GM21526 (cell line): Measurements from ENCODE around the gene IDI2.
"Not testable (repeated sequence)": the region's sequence is repeated elsewhere in the genome, so short reads cannot be mapped to it uniquely, and the experiment has no call there.

ENCODE experiments used
- ATAC-seq: cut with Tn5 transposase; IDR thresholded peaks from one replicate; pipeline ENCODE4 v1.9.1; 2021; ENCODE audit warnings: moderate library complexity; ENCODE audit not compliant: unreplicated experiment, low FRiP score

Gene IDI2

DNA sequence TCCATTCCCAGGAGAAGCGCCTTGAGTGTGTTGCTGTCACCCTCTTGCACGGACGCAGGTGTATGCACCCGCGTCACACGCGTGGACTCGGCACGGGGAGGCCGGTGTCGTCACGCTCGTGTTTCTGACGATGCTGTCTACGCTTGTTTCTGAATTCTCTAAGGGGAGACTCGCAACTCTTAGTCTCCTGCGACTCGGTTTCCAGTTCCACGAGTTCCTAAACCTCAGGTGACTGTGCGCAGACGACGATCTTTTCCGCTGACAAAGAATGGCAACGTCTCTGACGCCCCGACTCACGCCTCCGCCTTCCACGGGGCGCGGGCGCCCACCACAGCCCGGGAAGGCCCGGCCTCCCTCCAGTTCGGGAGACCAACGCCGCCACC, 22.7 kb upstream of the IDI2 start:
- ATAC-seq: no peak

DNA sequence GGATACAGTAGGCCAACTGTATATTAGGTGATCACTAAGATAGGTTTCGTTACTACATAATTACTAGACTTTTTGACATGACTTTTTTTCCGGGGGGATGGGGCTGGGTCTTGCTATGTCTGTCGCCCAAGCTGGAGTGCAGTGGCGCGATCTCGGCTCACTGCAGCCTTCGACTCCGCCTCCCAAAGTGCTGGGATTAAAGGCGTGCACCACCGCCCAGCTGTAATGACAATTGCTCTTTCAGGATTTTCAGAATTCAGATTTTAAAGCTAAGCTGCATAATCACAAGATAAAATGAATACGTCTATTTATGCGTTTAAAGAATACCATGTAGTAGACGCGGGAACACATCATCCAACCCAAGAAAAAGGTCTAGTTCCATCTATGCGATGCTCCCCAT, 22.3 kb upstream of the IDI2 start:
- ATAC-seq: no peak

DNA sequence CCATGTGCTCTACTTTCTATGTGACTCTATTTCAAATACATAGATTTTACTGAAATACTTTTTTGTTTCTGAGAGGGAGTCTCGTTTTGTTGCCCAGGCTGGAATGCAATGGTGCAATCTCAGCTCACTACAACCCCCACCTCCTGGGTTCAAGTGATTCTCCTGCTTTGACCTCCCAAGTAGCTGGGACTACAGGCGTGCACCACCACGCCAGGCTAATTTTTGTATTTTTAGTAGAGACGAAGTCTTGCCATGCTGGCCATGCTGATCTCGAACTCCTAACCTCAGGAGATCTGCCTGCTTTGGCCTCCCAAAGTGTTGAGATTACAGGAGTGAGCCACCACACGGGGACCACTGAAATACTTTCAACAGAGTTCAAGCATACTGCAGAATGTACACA, 19.8 kb upstream of the IDI2 start:
- no peak for ATAC-seq

DNA sequence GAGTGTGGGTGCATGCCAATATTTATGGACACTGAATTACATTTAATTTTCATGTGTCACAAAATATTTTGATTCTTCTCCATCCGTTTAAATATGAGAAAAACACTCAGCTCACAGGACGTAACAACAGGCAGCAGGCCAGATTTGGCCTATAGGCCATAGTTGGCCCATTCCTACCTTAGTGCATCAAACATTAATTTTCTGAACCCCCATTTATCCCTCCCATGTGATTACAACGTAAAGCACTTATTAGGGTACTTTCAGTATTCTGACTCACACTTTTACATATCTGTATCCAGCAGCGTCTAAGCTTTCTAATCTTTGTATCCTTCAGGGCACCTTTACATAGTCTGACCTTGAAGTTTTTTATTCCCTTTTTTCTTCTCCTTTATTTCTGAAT, 19.3 kb upstream of the IDI2 start:
- no peak for ATAC-seq

DNA sequence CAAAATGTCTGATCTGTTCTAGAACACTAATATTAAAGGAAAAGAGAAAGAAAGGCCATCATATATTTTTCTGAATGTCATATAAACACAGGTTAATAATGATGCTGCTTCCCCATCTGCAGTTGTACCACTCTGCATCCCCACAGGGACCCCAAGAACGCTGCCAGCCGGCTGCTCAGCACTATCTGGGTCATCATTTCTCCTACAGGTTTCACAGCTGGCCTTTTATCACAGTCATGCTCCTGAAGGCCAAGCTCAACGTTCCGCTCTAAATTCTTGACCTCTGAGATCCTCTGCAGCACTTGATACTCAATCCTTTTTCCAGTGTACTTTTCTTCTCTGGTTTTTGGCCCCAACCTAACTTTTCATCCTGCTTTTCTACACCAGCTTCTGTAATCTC, 18.5 kb upstream of the IDI2 start:
- ATAC-seq: no peak

DNA sequence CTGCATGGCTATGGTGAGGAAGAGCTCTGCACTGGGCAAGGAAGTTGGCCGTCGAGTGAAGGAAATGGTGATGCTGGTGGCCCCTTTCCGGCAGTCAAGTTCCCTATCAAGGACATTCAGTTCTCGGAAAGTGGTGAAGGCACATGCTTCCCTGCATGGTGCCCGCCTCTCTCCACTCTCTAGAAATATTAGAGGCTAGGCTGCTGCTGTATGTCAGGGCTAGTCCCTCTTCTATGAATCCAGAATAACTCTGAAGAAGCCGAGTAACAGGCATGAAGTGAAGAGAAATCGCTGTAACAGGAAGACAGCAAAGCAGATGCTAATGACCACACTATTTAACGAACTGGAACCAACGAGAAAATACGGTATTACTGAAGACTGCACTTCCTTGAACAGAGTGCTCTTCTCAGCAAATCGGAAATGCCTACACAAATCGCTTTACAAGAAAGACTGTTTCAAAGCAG, 17.9 kb upstream of the IDI2 start:
- peak; percentile 37 for ATAC-seq

DNA sequence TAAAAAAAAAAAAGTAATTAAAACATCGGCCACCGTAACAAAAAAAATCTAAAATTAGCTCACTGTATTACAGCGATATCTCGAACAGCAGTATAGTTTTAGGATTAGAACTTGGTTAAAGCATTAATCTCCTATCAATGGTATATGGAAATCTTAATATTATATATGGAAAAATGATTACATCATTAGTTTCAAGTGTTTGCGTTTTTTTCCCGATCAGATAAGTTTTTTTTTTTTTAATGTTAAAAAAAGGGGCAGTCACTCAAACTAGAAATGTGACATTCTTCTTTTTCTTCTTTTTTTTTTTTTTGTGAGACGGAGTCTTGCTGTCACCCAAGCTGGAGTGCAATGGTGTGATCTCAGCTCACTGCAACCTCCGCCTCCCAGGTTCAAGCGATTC, 15.9 kb upstream of the IDI2 start:
- ATAC-seq: no peak

DNA sequence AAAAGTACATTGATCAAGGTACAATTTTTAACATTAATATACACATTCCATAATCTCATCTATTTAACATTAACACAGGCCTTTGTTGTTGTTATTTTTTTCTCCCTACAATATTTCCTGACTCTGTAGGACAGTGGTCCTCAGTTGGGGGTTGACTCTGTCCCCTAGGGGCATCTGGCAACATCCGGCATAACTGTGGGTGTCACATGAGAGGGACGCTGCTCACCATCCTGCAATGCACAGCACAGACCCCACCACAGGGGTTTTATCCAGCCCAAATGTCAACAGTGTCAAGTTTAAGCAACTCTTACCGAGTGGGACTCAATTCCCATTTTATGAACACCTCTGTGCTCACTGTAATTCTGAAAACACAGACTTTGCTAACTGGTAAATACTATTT, 14.5 kb upstream of the IDI2 start:
- ATAC-seq: no peak

DNA sequence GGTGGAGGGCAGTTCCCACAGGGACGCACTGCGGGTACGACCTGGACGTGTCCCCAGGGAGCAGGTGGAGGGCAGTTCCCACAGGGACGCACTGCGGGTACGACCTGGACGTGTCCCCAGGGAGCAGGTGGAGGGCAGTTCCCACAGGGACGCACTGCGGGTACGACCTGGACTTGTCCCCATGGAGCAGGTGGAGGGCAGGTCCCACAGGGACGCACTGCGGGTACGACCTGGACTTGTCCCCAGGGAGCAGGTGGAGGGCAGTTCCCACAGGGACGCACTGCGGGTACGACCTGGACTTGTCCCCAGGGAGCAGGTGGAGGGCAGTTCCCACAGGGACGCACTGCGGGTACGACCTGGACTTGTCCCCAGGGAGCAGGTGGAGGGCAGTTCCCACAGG, 13.1 kb upstream of the IDI2 start:
- not testable (repeated sequence) for ATAC-seq

DNA sequence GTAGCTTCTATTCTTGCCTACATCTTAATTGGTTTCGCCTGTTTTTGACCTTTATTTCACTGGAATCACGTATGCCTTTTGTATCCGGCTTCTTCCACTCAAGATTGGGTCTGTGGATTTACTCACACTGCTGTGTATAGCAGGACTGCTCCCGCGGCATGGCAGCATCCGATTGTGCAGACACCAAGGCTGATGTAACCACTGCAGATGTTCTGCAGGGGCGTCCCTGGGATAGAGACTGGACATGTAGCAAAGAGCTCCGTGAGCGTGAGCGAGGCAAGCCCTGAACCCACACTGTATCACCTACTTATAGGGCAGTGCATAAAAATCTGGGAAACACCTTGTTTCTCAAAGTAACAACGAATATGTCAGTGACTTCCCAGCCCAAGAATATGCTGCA, 11.4 kb upstream of the IDI2 start:
- ATAC-seq: no peak

DNA sequence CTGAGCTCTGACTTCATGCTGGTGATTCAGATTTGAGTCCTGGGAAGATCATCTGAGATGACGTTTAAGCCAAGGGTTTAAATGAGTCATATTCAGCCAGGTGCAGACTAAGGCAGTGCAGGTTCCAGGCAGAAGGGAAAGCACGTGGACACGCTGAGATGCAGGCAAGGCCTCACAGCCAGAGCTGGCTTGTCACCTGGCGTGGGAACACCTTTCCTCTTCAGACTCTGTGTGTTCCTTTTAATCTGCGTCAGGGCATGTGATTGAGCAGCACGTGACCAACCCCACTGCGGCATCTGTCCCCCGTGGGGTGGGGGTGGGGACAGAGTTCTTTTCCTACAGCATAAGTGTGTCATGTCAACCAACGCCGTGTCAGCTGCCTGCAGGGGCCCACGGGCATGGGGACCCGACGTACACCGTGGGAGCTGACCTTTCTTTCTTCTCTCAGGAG, 10.7 kb upstream of the IDI2 start:
- peak; percentile 69 for ATAC-seq

DNA sequence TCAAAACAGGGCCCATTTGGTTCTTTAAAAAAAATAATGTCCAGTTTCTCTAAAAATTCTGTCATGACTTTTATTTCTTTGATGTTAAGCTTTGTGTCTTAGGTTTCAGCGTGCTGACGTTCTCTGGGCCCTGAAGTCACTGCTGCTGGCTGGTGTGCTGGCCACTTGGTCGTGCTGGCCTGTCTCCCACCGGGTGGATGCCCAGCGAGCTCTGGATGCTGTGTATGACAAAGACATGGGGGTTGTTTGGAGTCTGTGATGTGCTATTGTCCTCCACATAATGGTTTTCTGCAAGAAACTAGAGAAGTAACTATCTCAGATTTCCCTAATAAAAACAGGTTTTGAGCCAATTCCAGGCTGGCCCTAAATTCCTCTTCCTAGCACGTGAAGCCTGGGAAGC, 9.5 kb upstream of the IDI2 start:
- ATAC-seq: no peak

DNA sequence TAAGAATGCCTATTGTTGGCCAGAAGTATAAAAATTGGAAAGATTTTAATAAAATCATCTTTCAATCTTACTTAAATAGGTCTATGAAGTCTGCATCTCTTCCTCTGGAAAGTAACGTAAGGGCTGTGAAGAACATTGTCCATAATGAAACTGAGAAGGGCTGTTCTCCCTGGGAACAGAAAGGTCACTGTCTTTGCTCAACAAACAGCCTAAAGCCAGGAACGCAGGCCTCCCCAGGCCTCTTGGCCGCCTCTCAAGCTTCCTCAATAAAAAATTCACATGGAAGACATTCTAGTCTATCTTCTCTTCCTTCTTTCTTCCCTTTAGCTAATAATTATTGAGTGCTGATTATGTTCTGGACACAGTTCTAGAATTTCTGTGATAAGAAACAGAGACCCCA, 9.1 kb upstream of the IDI2 start:
- no peak for ATAC-seq

DNA sequence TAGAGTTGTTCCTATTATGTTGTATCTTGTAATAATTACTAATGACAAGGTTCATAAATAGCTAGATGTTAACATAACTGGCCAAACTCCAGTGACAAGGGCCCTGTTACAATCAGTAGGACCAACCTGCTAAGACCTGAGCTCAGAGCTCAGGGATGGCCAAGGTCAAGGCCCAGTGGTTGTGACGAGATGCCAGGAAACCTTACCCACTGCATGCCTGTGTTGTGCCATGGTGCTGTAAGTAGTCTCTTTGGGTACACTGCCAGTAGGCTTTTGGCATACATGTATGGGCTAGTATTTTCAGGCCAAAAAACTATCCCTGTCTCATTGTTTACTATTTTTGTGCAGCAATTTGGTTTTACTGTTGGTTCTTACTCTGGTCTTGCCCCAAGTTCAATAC, 7.9 kb upstream of the IDI2 start:
- ATAC-seq: no peak

DNA sequence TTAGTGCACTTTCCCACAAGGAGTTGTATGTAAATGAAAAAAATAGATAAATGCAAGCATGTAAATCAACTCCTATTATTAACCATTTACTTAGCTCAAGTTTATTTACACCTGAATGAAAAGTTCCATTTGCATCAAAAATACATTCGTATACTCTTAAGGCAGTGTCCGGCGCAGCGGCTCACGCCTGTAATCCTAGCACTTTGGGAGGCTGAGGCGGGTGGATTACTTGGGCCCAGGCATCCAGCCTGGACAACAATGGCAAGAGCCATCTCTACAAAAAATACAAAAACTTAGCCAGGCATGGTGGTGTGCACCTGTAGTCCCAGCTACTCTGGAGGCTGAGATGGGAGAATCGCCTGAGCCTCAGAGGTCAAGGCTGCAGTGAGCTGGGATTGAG, 4.2 kb upstream of the IDI2 start:
- no peak for ATAC-seq

DNA sequence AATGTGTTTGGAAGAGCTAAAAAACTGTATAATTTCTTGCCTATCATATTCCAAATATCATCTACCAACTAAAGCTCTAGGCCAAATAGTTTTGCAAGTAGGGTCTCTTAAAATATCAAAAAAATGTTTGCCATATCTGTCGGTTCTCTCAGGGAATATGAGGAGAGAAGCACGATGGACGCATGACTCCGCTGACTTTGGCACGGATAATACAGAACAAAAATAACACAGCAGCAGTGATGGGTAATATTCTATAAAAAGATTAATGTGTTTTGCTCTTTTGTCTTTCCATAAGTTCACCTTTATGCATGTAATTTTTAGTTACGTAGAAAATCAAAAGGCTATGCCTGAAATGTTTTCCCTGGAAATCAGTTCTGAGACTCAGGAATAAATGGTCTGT, 919 bp upstream of the IDI2 start:
- no peak for ATAC-seq

DNA sequence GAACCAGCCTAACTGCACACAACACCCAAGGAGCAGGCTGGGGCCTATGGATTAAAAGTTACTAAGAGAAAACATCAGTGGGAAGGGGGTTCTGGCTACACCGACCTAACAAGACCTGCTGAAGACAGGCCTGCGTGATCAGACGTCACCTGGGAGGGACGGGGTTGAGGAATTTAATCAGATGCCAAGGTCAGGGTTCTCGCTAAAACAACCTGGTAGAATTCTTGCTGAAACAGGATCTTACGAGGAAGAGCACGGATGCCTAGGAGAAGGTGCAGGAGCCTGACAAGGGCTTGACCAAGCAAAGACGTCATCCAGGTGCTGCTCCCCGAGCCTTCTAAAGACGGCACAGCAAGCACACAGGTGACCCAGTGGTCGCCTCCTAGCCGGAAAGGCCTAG, 1.6 kb downstream of the IDI2 start:
- ATAC-seq: no peak

DNA sequence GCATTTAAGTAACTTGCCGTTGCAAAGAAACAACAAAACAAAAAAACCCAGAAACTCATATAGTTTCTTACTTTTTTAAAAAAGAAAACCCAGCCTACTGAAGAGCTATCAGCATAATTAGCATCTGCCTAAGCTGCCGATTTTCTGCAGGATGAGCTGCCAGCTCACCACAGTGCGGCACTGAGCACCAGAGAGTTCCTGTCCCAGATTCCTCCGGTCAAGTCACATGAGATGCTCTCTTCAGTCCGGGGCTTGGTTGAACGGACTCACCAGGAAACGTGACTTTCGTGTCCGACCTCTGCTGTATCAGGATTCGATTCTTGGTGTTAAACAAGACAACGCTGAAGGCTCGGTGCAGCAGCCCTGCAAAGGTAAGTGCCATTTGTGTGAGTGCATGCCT, 3.2 kb downstream of the IDI2 start:
- no peak for ATAC-seq

DNA sequence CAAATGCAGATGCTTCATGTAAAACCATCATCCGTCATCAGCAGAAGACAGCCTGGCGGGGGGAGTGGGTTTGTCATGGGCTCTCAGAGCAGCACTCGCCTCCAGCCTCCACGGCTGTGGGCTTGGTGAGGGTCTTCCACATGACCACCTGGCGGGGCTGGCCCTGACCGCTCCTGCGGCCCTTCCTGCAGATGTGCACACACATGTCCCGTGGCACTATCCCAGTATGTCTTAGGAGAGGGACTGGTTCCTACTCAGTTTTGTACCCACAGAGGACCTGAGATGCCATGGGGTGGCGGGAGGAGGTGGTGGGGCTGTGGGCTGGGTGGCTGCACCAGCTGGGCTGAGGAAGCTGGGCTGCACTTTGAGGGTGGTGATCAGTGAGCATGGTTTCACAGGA, 4.7 kb downstream of the IDI2 start:
- no peak for ATAC-seq

DNA sequence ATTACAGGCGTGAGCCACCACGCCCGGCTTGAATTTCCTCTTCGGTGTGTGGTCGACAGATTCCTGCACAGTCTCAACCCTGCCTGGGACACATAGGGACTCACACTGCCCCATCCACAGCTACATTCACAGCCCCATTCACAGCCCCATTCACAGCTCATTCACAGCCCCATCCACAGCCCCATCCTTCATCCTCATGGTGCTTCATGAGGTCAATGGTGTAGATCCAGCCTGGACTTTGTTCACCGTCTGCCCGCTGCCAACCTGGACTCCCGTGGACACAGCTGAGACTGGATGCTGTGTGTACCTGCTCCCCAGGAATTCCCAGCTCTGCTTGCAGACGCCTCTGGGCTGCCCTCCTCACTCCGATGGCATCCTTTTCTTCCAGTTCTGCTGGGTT, 5.2 kb downstream of the IDI2 start:
- no peak for ATAC-seq

DNA sequence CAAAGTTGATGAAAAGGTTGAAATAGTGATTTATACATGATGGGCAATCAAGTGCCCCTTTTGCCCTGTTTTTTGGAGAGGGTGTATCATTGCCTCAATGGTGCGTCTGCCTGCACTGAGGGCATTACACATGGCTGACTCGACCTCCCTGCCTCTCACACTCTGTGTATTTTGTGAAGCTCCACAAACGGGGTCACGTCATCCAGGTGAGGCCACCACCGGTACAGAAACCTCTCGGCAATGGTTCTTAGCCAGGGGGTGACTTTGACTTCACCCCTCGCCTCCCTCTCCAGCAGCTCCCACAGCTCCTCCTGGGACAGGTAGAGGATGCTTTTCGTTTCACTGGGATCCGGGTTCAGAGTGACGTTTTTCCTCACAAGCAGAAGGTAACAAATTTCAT, 6.3 kb downstream of the IDI2 start:
- ATAC-seq: no peak

DNA sequence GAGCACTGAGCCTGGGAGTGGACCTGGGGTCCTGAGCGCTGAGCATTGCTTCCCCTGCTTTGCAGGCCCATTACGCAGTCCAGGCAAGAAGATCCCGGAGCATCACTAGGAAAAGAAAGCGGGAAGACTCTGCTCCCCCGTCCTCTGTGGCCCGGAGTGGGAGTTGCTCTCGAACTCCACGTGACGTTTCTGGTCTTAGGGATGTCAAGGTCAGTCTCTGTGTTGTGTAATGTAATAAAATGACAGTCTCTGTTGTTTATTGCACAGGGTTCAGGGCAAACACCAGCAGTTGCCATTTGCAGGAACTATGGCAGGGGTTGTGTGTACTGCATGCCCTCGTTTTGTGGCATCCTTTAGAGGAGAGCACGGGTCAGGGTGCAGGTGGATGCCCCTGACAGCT, 10.0 kb downstream of the IDI2 start:
- ATAC-seq: no peak

DNA sequence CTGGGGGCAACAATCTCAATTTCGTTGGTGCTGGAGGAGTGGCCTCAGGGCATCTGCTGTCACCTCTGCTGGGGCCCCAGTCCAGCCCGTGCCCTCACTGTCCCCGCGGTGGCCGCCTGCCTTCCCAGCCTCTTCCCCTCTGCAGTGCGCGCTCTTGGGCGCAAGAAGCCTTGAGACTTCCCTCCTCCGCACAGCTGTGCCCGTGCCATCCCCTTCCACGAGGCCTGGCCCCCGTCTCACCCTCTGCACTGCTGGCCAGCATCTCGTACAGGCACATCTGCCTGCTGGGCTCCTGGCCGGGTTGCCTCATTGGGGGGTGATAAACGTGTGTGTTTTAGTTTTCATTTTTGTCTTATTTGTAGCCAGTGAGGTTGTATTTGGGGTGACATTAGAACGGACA, 14.0 kb downstream of the IDI2 start:
- no peak for ATAC-seq

DNA sequence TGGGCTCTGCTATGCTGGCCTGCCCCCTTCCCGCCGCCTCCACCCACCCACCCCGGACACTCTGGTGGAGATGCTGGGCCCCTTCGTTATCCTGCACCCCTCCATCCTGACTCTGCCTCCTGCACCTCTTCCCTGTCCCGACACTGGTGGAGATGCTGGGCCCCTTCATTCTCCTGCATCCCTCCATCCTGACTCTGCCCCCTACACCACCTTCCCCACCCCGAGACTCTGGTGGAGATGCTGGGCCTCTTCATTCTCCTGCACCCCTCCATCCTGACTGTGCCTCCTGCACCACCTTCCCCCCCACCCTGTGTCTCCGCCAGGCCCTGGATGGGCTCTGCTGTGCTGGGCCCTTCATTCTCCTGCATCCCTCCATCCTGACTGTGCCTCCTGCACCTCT, 15.0 kb downstream of the IDI2 start:
- ATAC-seq: no peak
